ENCODE measurements around the gene MAN2A2.
A peak's percentile ranks its signal among the peaks of the same experiment; 100 is the strongest.

MAN2A2 gene

GRCh38 chr15:90942354-90943120 is 39.4 kb downstream of the MAN2A2 start:
- DNase-seq (ENCODE audit: low read depth, low spot score) = no peak

GRCh38 chr15:90945091-90945490 is 42.0 kb downstream of the MAN2A2 start:
- DNase-seq (ENCODE audit: low read depth, low spot score) = no peak

- no peak for DNase-seq (ENCODE audit: low read depth, low spot score)
Measured at GRCh38 chr15:90946538-90946937, 43.4 kb downstream of the MAN2A2 start.

GRCh38 chr15:90946941-90947576 is 44.0 kb downstream of the MAN2A2 start:
- no peak for DNase-seq (ENCODE audit: low read depth, low spot score)

GRCh38 chr15:90947577-90948357 is 44.7 kb downstream of the MAN2A2 start:
- no peak for DNase-seq (ENCODE audit: low read depth, low spot score)

- no peak for DNase-seq (ENCODE audit: low read depth, low spot score)
Measured at GRCh38 chr15:90948506-90948905, 45.4 kb downstream of the MAN2A2 start.

- no peak for DNase-seq (ENCODE audit: low read depth, low spot score)
Measured at GRCh38 chr15:90949979-90950675, 47.0 kb downstream of the MAN2A2 start.

- no peak for DNase-seq (ENCODE audit: low read depth, low spot score)
Measured at GRCh38 chr15:90950676-90951075, 47.6 kb downstream of the MAN2A2 start.

- DNase-seq (ENCODE audit: low read depth, low spot score) = no peak
Measured at GRCh38 chr15:90952901-90953677, 50.0 kb downstream of the MAN2A2 start.

- no peak for DNase-seq (ENCODE audit: low read depth, low spot score)
Measured at GRCh38 chr15:90953947-90954711, 51.0 kb downstream of the MAN2A2 start.

- peak; percentile 76 for DNase-seq (ENCODE audit: low read depth, low spot score)
Measured at GRCh38 chr15:90954712-90955623, 51.9 kb downstream of the MAN2A2 start, which contains the start of gene RCCD1. TSS of gene RCCD1 (plus strand) at chr15:90954884. CDS start at chr15:90956735, 1,851 bp downstream.

- no peak for DNase-seq (ENCODE audit: low read depth, low spot score)
Measured at GRCh38 chr15:90955624-90956273, 52.6 kb downstream of the MAN2A2 start.

GRCh38 chr15:90956274-90957030 is 53.4 kb downstream of the MAN2A2 start:
- peak; percentile 19 for DNase-seq (ENCODE audit: low read depth, low spot score)

GRCh38 chr15:90957031-90957790 is 54.1 kb downstream of the MAN2A2 start:
- no peak for DNase-seq (ENCODE audit: low read depth, low spot score)

GRCh38 chr15:90957791-90958190 is 54.7 kb downstream of the MAN2A2 start:
- no peak for DNase-seq (ENCODE audit: low read depth, low spot score)

- DNase-seq (ENCODE audit: low read depth, low spot score) = no peak
Measured at GRCh38 chr15:90959028-90959595, 56.0 kb downstream of the MAN2A2 start.

- no peak for DNase-seq (ENCODE audit: low read depth, low spot score)
Measured at GRCh38 chr15:90959894-90960293, 56.8 kb downstream of the MAN2A2 start.
